Neuronal stem cell (in vitro differentiated cells): ENCODE results near the gene GOT1.

Experiments
- DNase-seq: peaks from one replicate; pipeline ENCODE4 v3.0.0-alpha.2; 2013; ENCODE audit warnings: low spot score
- H2AFZ ChIP-seq: one replicate; pipeline ENCODE4 v1.6.1; 2013; ENCODE audit warnings: mild to moderate bottlenecking, low read length, inconsistent platforms
- H2AK5ac ChIP-seq: 2 replicates; pipeline ENCODE4 v1.6.1; 2013; ENCODE audit warnings: low read depth, mild to moderate bottlenecking, inconsistent platforms, low read length, moderate library complexity, mixed read lengths
- H2BK120ac ChIP-seq: 2 replicates; pipeline ENCODE4 v1.6.1; 2013; ENCODE audit warnings: low read depth, mild to moderate bottlenecking, inconsistent platforms, low read length, moderate library complexity, mixed read lengths
- H2BK12ac ChIP-seq: one replicate; pipeline ENCODE4 v1.6.1; 2013; ENCODE audit warnings: low read length, inconsistent platforms
- H2BK15ac ChIP-seq: 2 replicates; pipeline ENCODE4 v1.6.1; 2013; ENCODE audit warnings: mild to moderate bottlenecking, low read length, inconsistent platforms, mixed read lengths
- H2BK5ac ChIP-seq: one replicate; pipeline ENCODE4 v1.6.1; 2013; ENCODE audit warnings: inconsistent platforms, mild to moderate bottlenecking, low read length, moderate library complexity
- H3K14ac ChIP-seq: one replicate; pipeline ENCODE4 v1.6.1; 2013; ENCODE audit warnings: low read length, inconsistent platforms
- H3K18ac ChIP-seq: 2 replicates; pipeline ENCODE4 v1.6.1; 2013; ENCODE audit warnings: low read length, inconsistent platforms
- H3K23ac ChIP-seq: 2 replicates; pipeline ENCODE4 v1.6.1; 2013; ENCODE audit warnings: low read depth, mild to moderate bottlenecking, mixed read lengths, low read length, inconsistent platforms; ENCODE audit not compliant: poor library complexity
- H3K27ac ChIP-seq: replicated peaks from 3 replicates; pipeline ENCODE4 v1.5.1; 2013; ENCODE audit warnings: low read length, inconsistent platforms
- H3K27me3 ChIP-seq, 3 experiments: 2 replicates each; pipeline ENCODE4 v1.6.1; 2013; ENCODE audit warnings: low read length in 3 of 3, mild to moderate bottlenecking in 2 of 3, inconsistent platforms in 1 of 3, low read depth in 1 of 3, mixed read lengths in 1 of 3, moderate library complexity in 1 of 3; ENCODE audit not compliant: control insufficient read depth in 3 of 3, insufficient read depth in 3 of 3
- H3K36me3 ChIP-seq, 2 donors: replicated peaks in 1 of 2; 2 replicates each; pipeline ENCODE4 v1.6.1; 2013; ENCODE audit warnings: low read length in 2 of 2; ENCODE audit not compliant: control insufficient read depth in 2 of 2, insufficient read depth in 2 of 2
- H3K4ac ChIP-seq: 2 replicates; pipeline ENCODE4 v1.6.1; 2013; ENCODE audit warnings: inconsistent platforms, mild to moderate bottlenecking, low read length, moderate library complexity
- H3K4me1 ChIP-seq, 2 donors: 1 replicate in 1 of 2; 2 replicates in 1 of 2; pipeline ENCODE4 v1.6.1; 2013; ENCODE audit warnings: low read length in 2 of 2, low read depth in 1 of 2; ENCODE audit not compliant: control insufficient read depth in 2 of 2, insufficient read depth in 1 of 2
- H3K4me2 ChIP-seq: one replicate; pipeline ENCODE4 v1.6.1; 2013; ENCODE audit warnings: mild to moderate bottlenecking, low read length, inconsistent platforms; ENCODE audit not compliant: insufficient read depth, poor library complexity, severe bottlenecking
- H3K4me3 ChIP-seq, 2 donors: 2 replicates each; pipeline ENCODE4 v1.5.1; 2013; ENCODE audit warnings: low read length in 2 of 2, mild to moderate bottlenecking in 2 of 2, inconsistent platforms in 1 of 2, moderate library complexity in 1 of 2
- H3K79me1 ChIP-seq: one replicate; pipeline ENCODE4 v1.6.1; 2013; ENCODE audit warnings: low read depth, mild to moderate bottlenecking, inconsistent platforms, low read length, moderate library complexity
- H3K9ac ChIP-seq: one replicate; pipeline ENCODE4 v1.6.1; 2013; ENCODE audit warnings: mild to moderate bottlenecking, low read depth, low read length, inconsistent platforms; ENCODE audit not compliant: poor library complexity
- H3K9me3 ChIP-seq, 2 donors: replicated peaks in 1 of 2; 2 replicates each; pipeline versions ENCODE3 to v1.6.1; 2013; ENCODE audit warnings: low read length in 2 of 2, mild to moderate bottlenecking in 2 of 2, inconsistent platforms in 1 of 2, low read depth in 1 of 2, mixed read lengths in 1 of 2, moderate library complexity in 1 of 2; ENCODE audit not compliant: control insufficient read depth in 2 of 2, insufficient read depth in 1 of 2
- H4K8ac ChIP-seq: one replicate; pipeline ENCODE4 v1.6.1; 2013; ENCODE audit warnings: low read depth, mild to moderate bottlenecking, inconsistent platforms, low read length, moderate library complexity
- H4K91ac ChIP-seq: one replicate; pipeline ENCODE4 v1.6.1; 2013; ENCODE audit warnings: low read length, low read depth, mild to moderate bottlenecking, inconsistent platforms; ENCODE audit not compliant: poor library complexity
- WGBS, 2 donors: extraction: QIAGEN DNeasy Blood & Tissue Kit; methylation state at CpG; one replicate each; pipeline ENCODE4 v1.1.7; 2013; ENCODE audit warnings: missing lambda C conversion rate in 2 of 2, mixed read lengths in 1 of 2; ENCODE audit not compliant: insufficient read length in 2 of 2, insufficient replicate concordance in 1 of 2; ENCODE audit errors: extremely low coverage in 2 of 2; 5-methylcytosine and 5-hydroxymethylcytosine counted together

The GOT1 gene

DNA sequence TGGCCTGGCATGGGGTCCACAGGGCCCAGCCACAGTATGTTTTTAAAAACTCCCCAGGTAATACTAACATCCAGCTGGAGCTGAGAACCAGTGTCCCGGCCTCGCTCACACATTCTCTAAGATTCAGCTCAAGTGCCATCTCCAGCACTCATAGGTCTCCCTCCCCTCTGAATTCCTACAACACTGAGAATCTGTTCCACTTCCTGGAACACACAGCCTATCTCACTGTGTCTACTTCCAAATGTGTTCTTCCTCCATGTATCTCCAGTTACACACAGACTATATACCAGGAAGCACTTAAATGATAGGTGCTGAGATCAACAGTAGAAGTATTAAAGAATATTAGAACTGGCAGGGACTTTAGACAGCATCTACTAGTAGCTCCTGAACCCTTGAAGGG is 10.7 kb downstream of the GOT1 start:
- no peak overlapping the region for H3K14ac ChIP-seq
- DNase-seq: no peak
- no peak overlapping the region for H3K18ac ChIP-seq
- no peak overlapping the region for H2BK5ac ChIP-seq
- no peak overlapping the region for H3K4me3 ChIP-seq
- no peak overlapping the region for H2BK15ac ChIP-seq
- H4K8ac ChIP-seq: no peak overlapping the region
- H2BK12ac ChIP-seq: no peak overlapping the region
- H3K27ac ChIP-seq: no peak overlapping the region
- H3K9ac ChIP-seq: no peak overlapping the region
- H3K79me1 ChIP-seq: no peaks in the 10 kb centered on the region
- no peaks in the 10 kb centered on the region for H3K27me3 ChIP-seq
- no peak overlapping the region for H3K4me2 ChIP-seq
- H2AK5ac ChIP-seq: no peak overlapping the region
- H3K36me3 ChIP-seq: peaks cover 4 to 31% of the 10 kb centered on the region in 2 donors
- no peak overlapping the region for H3K4ac ChIP-seq
- H3K4me1 ChIP-seq: no peaks in the 10 kb centered on the region
- no peaks in the 10 kb centered on the region for H3K9me3 ChIP-seq
- no peak overlapping the region for H2AFZ ChIP-seq
- WGBS, 2 donors: no CpG with 5 or more reads among the region's 2 CpGs
- H3K23ac ChIP-seq: no peak overlapping the region
- H2BK120ac ChIP-seq: no peak overlapping the region
- no peak overlapping the region for H4K91ac ChIP-seq

- no peak overlapping the region for H2BK15ac ChIP-seq
- no peaks in the 10 kb centered on the region for H3K9me3 ChIP-seq
- peaks cover 4 to 29% of the 10 kb centered on the region in 2 donors for H3K36me3 ChIP-seq
- H2AK5ac ChIP-seq: no peak overlapping the region
- H2AFZ ChIP-seq: no peak overlapping the region
- no peak overlapping the region for H3K9ac ChIP-seq
- no peaks in the 10 kb centered on the region for H3K4me1 ChIP-seq
- no peak overlapping the region for H4K91ac ChIP-seq
- H3K4ac ChIP-seq: no peak overlapping the region
- H3K18ac ChIP-seq: no peak overlapping the region
- no peak overlapping the region for H3K4me3 ChIP-seq
- no peak overlapping the region for H2BK120ac ChIP-seq
- DNase-seq: no peak
- H3K79me1 ChIP-seq: no peaks in the 10 kb centered on the region
- no peak overlapping the region for H2BK12ac ChIP-seq
- no peak overlapping the region for H2BK5ac ChIP-seq
- no peak overlapping the region for H3K23ac ChIP-seq
- no peak overlapping the region for H3K27ac ChIP-seq
- no peak overlapping the region for H3K4me2 ChIP-seq
- no peak overlapping the region for H4K8ac ChIP-seq
- no peaks in the 10 kb centered on the region for H3K27me3 ChIP-seq
- no peak overlapping the region for H3K14ac ChIP-seq
Measured at GRCh38 chr10:99418910-99419624, 11.4 kb downstream of the GOT1 start.

- Histone ChIP-seq H3K18ac (no peak overlapping the region), H3K79me1 (no peaks in the 10 kb centered on the region), H2AK5ac (no peak overlapping the region), H2BK15ac (no peak overlapping the region), H3K27ac (no peak overlapping the region), H3K36me3 (peaks cover 3 to 12% of the 10 kb centered on the region in 2 donors), H3K23ac (no peak overlapping the region), H2AFZ (no peak overlapping the region), H3K14ac (no peak overlapping the region), H3K4me3 (no peak overlapping the region), H2BK120ac (no peak overlapping the region), H4K8ac (no peak overlapping the region), H2BK5ac (no peak overlapping the region), H3K4me2 (no peak overlapping the region), H3K4ac (no peak overlapping the region), H3K4me1 (no peaks in the 10 kb centered on the region), H3K9ac (no peak overlapping the region), H4K91ac (no peak overlapping the region), H3K27me3 (no peaks in the 10 kb centered on the region), H2BK12ac (no peak overlapping the region), H3K9me3 (no peaks in the 10 kb centered on the region)
- no CpG with 5 or more reads among the region's 1 CpG for WGBS, 2 donors
- no peak for DNase-seq
Measured at GRCh38 chr10:99412099-99412498, 18.3 kb downstream of the GOT1 start.

DNA sequence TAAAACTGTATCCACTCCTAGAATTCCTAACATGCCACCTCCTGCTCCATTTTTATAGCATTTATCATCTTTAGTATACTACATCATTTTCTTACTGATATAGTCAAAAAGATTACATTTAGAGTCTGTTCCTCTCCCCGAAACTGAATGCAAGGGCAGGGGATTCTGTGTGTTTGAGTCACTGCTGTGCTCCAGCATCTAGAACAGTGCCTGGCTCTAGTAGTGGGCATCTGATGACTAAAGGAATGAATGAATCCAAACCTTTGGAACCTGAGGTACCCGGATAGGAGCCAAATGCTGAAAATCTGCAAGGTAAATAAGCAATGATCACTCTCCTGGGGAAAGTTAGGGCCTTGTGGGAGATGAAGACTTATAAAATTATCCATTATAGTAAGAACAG is 18.9 kb downstream of the GOT1 start:
- H3K23ac ChIP-seq: no peak overlapping the region
- H3K4me1 ChIP-seq: no peaks in the 10 kb centered on the region
- H3K27me3 ChIP-seq: no peaks in the 10 kb centered on the region
- no peak overlapping the region for H4K8ac ChIP-seq
- no peak overlapping the region for H2AFZ ChIP-seq
- no peak overlapping the region for H3K9ac ChIP-seq
- no peak overlapping the region for H3K14ac ChIP-seq
- H2BK12ac ChIP-seq: no peak overlapping the region
- no peak overlapping the region for H2BK120ac ChIP-seq
- no peak overlapping the region for H2BK5ac ChIP-seq
- H3K9me3 ChIP-seq: no peaks in the 10 kb centered on the region
- no peak overlapping the region for H2BK15ac ChIP-seq
- no peak for DNase-seq
- H3K27ac ChIP-seq: no peak overlapping the region
- H3K18ac ChIP-seq: no peak overlapping the region
- no peak overlapping the region for H4K91ac ChIP-seq
- no peak overlapping the region for H3K4me2 ChIP-seq
- H3K4ac ChIP-seq: no peak overlapping the region
- H3K79me1 ChIP-seq: no peaks in the 10 kb centered on the region
- WGBS, 2 donors: no CpG with 5 or more reads among the region's 2 CpGs
- no peak overlapping the region for H3K4me3 ChIP-seq
- peaks cover 3 to 18% of the 10 kb centered on the region in 2 donors for H3K36me3 ChIP-seq
- no peak overlapping the region for H2AK5ac ChIP-seq
